ENCODE data around the gene ZNF335.
"Not testable (repeated sequence)": the region's sequence is repeated elsewhere in the genome, so short reads cannot be mapped to it uniquely, and the experiment has no call there.

The ZNF335 gene

DNA sequence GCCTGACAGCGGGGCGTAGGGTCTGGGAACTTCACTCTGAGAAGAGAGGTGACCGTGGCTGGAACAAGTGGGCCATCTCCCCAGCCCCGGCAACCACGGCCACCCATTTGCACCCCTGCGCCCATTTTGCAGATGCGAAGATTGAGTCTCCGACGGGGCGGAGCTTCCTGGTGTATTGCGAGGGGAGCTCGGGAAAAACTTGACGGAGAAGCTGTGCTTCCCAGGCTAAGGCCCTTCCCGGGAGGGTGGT, 653 bp downstream of the ZNF335 start:
- DNase-seq (ENCODE audit: low read depth) = no peak

DNA sequence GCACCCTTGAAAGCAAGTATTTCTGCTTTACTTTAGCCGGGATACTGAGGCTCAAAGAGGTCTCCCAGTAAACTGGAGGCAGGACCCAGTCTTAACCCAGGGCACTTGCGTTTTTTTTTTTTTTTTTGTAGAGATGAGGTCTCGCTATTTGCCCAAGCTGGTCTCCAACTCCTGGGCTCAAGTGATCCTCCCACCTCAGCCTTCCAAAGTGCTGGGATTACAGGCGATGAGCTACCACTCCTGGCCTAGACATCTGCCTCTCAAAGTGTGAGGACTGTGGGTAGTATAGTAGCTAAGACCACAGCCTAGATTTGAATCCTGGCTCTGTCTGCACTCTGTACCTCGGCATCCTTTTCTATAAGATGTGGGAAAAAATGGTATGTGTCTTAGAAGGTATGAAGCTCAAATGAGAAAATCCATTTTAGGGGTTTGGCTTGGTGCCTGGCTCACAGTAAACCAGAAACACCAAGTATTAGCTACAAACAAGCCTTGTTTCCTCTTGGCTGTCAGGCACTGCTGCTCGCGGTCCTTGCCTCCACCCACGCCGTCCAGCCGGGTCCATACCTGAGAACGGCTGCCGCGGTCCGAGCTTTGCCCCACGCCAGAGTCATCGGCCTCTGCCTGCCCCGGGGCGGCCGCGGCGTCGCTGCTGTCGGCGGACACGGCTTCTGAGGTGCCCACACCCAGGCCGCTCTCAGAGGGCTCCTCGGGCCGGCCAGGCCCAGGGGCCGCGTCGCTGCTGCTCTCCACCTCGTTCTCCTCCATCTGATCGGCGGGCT, 1.2 kb downstream of the ZNF335 start:
- DNase-seq (ENCODE audit: low read depth) = no peak

DNA sequence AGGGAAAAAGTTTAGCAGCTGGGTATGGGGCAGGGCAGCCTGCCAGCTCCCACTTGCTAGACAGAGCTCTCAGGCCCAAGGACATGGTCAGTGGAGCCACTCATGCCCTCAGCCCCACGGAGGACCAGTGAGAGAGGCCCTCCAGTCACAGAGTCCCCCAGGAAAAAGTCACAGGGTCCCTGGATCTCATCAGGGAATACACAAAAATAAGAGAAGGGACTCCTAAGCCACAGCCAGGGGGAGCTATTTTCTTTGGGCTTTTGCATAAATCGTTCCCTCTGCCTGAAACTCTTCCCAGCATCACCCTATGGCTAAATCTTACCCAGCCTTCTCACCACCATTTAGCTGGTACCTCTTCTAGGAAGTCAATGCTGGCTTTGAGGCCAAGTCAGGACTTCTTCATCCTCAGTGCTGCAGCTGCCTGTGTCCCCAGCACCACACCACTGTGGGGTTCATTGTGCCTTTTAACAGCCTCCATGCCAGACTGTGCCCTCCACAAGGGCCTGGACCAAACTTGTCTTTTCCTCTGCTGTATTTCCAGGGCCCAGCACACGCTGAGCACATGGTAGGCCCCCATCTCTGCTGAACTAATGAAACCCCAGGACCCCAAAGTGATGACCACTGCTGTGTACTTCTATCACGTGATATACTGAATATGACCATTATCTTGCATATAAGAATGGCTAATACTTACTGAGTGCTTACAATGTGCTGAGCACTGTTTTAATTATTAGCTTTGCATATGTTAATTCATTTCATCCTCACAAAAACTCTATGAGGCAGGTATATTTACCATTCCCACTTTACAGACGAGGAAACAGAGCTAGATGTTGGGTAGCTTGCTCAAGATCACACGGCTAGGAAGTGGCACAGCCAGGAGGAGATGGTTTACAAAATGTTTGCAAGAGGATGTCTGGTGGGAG, 2.0 kb downstream of the ZNF335 start:
- DNase-seq (ENCODE audit: low read depth) = no peak

DNA sequence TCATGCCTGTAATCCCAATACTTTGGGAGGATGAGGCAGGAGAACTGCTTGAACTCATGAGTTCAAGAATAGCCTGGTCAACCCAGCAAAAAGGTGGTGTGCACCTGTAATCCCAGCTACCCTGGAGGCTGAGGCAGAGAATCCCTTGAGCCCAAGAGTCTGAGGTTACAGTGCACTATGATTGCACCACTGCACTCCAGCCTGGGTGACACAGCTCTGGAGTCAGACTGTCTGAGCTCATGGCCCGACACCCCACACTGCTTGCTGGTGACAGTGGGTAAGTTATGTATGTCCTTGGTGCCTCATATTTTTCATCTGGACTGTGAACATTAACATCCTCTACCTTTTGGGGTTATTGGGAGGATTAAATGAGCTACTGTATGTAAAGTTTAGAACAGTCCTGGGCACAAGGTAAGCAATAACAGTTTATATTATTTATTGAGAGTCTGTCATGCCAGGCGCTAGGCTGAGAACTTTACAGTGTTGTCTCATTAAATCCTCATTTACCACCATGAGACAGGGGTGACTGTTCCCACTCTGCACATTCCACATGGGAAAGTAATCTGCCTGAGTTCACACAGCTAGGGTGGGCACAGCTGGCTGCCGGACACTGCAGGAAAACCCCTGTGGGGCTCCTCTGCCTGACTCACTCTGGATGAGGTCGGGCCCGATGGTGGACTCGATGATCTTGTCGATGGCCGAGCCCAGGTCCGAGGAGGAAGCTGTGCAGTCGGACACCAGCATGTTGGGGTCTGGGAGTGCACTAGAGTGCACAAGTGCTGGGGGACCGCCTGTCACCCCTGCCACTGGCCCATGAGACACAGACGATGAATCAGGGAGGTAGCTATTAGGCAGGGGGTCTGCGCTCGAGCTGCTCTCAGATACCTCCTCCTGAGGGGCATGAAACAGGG, 2.9 kb downstream of the ZNF335 start:
- no peak for DNase-seq (ENCODE audit: low read depth)

DNA sequence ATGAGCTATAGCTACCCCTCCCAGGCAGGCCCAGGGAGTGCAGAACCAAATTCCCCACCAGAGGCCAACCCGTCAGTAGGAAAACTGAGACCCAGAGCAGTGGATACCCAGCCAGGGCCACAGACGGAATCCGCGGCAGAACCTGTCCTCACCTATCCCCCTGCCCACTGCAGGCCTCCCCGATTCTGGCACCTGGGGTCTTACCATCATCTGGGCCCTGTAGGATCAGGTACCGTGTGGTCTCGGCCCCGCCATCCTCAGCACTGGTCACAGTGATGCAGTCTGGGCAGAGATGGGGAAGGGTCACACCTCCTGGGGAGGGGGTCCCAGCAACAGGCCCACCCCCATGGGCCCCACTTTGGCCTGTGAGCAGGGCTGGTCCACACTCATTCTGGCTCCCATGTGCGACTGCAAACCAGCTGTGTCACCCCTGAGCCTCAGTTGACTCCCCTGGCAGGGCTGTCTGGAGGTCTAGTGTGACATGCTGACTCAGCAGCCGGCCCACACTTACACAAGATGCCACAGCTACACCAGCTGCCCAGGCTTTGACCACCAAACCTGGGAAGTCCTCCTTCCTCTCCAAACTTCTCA, 3.8 kb downstream of the ZNF335 start:
- DNase-seq (ENCODE audit: low read depth) = no peak

DNA sequence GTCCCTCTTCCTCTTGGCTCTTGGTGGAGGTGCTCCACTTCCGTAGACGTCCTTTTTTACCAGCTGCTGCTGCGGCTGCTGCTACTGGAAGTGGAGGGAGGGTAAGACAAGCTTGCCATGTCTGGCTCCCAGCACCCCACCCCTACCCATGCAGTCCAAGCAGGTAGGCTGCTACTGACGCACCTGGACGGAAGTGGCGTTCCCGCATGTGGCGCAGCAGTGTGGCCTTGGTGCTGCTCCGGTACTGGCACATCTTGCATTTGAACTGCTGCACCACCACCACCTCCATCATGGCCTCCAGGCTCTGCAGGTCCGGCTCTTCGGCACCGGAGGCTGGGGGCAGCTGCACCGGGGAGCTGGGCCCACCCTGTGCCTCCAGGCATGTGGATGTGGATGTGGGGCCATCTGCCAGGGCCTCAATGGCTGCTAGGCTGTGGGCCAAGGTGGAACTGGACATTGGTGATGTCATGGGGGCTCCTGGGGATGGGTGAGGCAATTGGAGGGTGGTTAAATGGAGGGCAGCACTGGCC, 4.4 kb downstream of the ZNF335 start:
- no peak for DNase-seq (ENCODE audit: low read depth)

DNA sequence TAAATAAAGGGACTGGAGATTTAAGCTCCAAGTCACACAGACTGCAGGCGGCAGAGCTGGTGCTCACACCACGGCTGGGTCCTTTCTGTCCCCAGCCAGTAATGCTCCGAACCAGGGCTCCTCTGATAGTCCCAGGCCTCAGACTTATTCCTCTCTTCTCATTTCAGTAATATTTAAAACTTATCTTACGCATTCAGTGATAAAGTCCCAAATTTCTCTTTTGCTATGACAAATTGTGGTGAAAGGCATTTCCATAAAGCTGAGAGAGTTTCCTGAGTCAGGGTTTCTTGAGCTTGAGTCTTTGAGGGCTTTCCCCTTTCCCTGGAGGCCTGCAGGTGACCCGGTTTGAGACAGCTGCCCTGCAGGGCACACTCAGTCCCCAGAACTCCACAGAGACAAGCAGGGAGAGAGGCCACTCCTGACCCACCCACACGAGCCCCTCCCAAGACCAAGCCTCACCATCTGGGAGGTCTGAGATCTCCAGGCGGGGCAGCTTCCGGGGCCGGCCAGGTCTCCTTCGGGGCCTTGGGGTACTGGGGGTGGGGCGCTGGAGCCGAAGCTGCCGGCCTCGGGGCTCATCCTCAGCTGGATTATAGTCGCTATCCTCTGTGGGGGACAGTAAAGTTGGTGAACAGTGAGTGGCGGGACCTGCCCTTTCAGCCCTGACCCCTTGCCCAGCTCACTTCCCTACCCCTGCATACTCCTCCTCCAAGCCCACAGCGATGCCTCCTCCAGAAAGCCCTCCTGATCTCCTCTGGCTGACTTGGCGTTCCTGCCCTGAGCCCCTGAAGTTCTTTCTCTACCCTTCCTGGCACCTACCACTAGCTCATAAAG, 6.6 kb downstream of the ZNF335 start:
- DNase-seq (ENCODE audit: low read depth) = no peak

DNA sequence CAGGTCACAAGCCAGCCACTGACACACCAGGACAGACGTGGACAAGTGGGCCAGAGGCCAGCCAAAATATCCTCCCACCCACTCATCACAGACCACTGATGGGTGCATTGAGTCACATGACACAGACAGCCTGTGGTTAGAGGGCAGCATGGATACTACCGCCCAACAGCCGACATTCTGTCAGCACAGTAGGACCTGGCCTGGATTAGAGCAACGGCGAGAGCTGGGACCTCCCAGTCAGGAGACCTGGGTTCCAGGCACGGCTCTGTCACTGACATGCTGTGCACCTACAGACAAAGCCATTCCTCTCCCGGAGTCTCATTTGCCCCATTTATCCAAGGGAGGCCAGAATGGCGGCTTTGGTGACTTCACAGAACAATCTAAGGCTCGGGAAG, 8.0 kb downstream of the ZNF335 start:
- DNase-seq (ENCODE audit: low read depth) = no peak

DNA sequence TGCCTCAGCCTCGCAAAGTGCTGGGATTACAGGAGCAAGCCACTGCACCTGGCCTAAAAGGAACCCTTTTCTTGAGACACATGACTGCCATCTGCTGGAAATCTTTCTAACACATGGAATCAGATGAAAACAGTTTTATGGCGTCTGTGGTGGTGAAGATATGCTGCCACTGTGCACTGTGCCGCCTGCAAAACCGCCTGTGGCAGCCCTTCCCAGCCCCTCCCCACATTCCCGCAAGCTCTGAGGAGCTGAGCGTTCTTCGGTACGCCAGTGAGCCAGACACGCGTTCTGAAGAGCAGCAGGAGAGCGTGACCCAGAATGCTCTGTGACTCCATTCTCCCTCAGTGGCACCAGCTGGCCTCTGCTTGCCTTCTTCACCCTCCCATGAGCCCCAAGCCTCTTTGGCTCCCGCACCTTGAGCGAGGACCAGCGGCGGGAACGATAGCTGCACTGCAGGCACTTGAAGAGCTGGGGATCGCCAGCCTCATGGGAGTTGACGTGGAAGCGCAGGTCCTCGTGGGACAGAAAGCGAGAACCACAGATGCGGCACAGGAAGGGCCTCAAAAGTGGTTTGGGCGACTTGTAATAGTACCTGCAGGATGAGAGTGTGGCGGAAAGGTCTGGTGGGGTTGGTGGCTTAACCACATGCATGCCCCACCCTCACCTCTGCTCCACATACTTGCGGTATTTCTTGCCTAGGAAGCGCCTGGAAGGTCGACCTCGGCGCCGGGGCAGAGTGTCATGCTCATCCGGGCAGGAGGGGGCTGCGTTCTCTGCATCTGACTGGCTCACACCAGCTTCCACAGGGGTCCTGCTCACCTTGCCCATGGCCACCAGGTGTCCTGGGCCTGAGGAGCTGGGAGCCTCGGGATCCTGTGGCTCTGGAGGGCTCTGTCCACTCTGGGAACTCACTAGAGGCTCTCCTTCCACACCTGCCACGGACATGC, 8.7 kb downstream of the ZNF335 start:
- no peak for DNase-seq (ENCODE audit: low read depth)

DNA sequence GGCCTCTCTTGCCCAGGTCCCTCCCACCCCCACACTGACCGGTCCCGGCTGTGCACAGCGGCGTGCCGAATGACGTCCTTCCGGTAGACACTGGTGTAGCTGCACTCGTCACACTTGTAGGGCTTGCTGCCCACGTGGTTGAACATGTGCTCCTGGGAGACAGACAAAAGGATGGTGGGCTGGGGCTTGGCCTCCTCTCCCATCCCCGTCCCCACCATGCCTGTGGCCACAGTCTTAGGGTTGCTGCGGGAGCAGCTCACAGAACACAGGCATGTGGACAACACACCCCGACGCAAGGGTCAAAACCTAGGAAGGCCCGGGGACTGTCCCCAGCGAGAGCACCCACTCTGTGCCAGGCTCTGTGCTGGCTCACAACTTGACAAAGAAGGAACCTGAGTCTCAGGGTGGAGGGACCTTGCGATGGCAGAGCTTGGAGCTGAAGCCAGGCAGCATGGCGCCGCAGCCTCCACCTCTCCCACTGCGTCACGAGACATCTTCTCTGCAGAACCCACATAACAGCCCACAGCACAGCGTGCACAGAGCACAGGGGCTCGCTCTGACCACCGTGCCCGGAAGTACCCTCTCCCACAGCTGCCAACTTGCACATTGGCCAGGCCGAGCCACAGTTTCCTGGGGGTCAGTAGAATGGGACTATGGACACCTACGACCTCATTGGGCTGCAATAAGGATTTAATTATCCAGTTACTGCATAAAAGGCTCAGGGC, 9.8 kb downstream of the ZNF335 start:
- DNase-seq (ENCODE audit: low read depth) = no peak

DNA sequence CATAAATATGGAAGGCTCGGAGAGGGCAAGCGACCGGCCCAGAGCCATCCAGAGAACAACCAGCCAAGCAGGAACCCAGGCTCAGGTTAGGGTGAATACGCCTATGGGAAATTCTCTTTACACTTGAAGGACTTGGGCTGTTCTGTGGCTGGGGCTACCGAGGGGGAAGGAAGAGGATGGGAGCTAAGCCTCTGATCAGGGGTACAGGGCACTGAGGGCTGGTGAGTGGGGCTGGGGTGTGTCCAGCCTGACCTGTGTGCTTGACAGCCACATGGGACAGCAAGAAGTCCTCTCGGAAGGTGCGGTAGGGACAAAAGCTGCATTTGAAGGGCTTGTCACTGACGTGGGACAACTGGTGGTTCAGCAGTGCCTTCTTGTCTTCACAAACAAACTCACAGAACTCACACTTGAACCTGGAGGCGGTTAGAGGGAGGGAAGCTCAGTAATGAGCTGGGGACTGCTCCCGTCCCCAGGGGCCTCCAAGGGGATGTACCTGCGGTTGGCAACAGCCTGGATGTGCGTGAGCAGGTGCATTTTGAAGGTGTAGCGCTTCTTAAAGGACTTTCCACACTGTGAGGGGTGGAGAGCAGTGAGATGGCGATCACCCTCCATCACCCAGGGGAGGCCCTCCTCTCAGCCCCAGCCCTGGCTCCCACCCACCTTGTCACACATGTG, 11.9 kb downstream of the ZNF335 start:
- DNase-seq (ENCODE audit: low read depth) = no peak

DNA sequence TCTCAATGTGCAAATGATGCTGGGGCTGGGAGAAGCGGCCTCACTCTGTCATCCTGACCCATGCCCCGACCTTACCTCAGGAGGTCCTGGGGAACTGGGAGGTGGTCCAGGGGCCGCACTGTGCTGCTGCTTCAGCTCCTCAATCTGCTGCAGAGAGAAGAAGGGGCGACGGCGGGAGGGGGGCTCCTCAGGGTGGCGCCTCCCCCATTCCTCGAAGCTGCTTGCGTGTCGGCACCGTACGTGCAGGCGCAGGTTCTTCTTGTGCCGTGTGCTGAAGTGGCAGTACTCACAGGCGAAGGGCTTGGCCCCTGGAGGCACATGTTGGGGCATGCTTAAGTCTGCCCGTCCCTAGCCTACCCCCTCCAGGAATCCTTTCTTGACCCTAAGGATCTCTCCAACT, 12.9 kb downstream of the ZNF335 start:
- DNase-seq (ENCODE audit: low read depth) = no peak

DNA sequence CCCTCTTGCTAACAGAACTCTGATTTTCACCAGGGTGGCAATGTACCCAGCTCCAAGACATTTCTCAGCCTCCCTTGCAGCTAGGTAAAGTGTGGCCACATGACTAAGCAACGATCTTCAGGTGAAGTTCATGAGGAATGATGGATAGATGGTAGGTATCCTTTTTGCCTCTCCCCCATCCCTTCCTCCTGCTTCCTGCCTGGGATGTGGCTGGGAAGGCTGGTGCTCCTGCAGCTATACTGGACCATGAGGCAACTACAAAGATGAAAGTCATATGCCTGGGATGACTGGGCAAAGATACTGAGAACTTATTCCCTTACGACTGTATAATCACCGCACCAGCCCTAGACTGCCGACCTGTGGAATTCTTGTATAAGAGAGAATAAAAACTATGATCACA, 13.4 kb downstream of the ZNF335 start:
- DNase-seq (ENCODE audit: low read depth) = no peak

DNA sequence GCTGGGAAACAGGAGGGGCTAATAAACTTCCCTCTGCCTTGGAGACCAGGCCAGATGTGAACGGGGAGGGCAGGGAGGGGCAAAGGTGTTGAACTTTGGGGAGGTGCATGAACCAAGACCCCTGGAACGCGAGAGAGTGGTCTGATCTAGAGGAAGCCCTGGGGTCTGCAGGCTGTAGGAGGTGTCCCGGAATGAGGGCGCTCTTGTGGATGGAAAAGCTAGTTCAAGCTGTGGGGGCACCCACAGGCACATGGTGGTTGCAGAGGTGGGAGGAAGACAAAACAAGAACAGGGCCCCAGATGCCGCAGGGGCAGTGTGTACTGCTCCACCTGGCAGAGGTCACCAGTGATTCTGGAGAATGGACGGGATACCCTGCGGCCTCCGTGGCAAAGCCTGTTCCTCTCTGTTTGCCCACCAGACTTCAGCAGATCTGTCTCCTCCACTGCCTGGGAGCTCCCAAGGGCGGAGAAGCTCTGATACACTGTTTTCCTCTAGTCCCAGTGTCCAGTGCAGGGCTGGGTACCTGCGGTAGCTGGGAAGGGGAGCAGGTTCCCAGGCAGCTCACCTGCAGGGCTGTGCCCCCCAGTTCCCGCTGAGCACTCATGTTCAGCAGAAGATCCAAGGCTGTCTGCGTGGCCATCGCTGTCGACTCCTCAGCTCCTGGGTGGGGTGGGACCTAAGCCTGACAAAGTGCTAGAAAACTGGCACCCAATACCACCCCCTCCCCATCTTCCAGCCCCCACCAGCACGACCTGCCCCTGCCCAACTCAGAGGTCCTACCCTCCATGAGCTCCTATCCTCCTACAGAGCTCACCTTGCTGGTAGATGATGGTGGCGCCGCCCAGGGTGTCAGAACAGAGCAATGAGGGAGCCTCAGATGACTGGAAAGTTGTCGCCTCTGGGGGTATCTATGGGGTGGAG, 14.7 kb downstream of the ZNF335 start:
- DNase-seq (ENCODE audit: low read depth) = no peak

DNA sequence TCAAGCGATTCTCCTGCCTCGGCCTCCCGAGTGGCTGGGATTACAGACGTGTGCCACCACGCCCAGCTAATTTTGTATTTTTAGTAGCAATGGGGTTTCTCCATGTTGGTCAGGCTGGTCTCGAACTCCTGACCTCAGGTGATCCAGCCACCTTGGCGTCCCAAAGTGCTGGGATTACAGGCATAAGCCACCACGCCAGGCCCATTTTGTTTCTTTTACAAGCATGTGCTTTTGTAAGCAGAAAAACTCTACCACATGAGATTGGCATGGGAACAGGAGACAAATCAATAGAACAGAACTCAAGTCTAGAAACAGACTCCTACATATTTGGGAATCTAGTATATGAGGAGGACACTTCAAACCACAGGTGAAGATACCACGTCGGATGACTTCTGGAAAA, 15.7 kb downstream of the ZNF335 start:
- not testable (repeated sequence) for DNase-seq (ENCODE audit: low read depth)

DNA sequence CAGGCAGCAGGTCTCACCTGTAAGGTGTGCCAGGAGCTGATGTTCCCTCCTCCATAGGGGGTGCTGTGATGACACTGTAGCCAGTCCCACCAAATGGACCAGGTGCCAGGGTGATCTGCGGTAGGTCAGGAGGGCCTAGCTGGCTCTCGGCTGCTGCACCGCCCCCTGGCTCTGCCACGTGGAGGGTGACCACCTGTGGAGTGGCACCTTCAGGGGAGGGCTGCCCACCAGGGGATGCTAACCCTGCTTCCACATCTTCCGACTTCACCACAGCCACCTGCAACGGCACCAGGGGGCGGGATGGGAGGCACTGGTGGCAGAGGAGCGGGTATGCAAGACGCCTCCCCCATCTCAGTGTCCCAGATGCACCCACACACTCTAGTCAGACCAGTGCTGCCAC, 18.3 kb downstream of the ZNF335 start:
- no peak for DNase-seq (ENCODE audit: low read depth)

DNA sequence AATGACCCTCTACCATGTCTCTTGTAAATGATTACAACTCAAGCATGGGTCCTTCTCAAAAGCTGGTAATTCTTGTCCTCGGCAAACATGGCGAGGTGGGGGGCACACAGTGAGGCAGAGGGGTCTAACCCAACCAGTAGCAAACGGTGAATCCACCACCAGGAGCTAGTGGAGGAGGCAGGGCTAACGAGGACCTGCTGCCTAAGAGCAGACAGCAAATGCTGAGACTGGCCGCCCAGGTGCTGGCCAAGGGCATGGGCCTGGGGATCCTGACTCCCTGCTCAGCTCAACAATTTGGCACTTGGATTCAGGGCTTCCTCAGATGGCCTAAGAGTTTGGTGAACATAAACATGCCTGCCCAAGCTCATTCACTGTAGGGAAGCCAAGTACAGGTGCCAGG, 19.1 kb downstream of the ZNF335 start:
- no peak for DNase-seq (ENCODE audit: low read depth)

Data from activated T-cell treated with anti-CD3 and anti-CD28 coated beads for 48 hours (primary cell).